ENCODE data around the gene CD80.

Gene CD80

DNA sequence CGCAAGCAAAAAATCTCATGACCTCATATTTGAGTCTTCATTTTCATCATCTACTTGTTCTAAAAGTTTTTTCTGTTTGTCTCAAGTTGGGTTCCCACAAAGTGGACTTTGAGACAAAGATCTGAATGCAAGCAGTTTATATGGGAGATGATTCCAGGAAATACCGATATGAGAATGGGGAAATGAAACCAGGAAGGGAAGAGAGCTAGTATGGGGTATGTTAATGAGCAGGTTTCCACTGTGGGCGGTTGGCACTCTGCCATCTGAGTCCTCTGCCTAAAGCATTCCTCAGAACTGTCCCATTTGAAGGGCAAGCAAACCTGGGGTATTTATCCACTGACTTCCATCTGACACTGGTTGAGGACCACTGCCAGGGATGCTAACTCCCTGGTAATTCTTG, 28.7 kb upstream of the CD80 start:
- Histone ChIP-seq H3K36me3 (peaks cover 0 to 5% (median 0%) of the 10 kb centered on the region in 11 experiments; a peak in 1 of 22 replicates), H3K4me3 (no peak overlapping the region; a peak in 1 of 20 replicates), H3K9ac (peak overlapping the region in 3 of 11 experiments; percentile 53 to 60 (median 53); a peak in 5 of 22 replicates), H3K4me1 (peaks cover 13 to 62% (median 24%) of the 10 kb centered on the region in 10 experiments), H4K20me1 (no peaks in the 10 kb centered on the region), H3K9me3 (replicated peaks in 1 of 11) (peaks cover 12 to 23% (median 18%) of the 10 kb centered on the region in 11 experiments; a peak in 21 of 22 replicates), H3K4me2 (peak overlapping the region; percentile 47 to 96 (median 69)), H3K27ac (peak overlapping the region in 7 of 11 experiments; percentile 26 to 75 (median 67); a peak in 13 of 22 replicates), H3K27me3 (no peaks in the 10 kb centered on the region)
- TF ChIP-seq Cebpa-rat (IDR thresholded peaks at IDR 0.05): no peak

DNA sequence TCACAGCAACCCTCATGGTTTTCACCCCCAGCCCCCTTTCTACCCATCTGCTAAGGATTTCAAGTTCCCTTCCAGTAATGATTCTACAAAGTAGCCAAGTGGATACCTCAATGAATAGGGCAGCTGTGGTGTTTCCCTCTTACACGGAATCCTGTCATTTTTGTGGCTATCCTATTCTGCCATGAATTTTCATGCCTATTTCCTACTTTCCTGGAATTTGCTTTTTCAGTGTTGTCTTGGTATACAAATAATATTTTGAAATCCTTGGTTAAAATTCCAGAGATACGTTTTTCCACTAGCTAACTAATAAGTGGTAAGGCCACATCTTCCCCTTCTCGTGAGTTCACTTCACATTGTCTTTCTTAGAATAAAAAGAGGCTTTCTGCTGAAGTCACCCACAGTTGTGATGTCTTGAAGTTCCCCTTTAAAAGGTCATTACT, 27.3 kb upstream of the CD80 start:
- peak overlapping the region in 1 of 11 experiments; percentile 60; a peak in 1 of 22 replicates for H3K9ac ChIP-seq
- H4K20me1 ChIP-seq: no peaks in the 10 kb centered on the region
- H3K4me1 ChIP-seq: peaks cover 13 to 75% (median 24%) of the 10 kb centered on the region in 10 experiments
- no peak overlapping the region for H3K4me3 ChIP-seq
- peak overlapping the region in 4 of 11 experiments; percentile 78 to 96 (median 89); a peak in 7 of 22 replicates for H3K4me2 ChIP-seq
- peak overlapping the region in 3 of 11 experiments; percentile 68 to 75 (median 72); a peak in 4 of 22 replicates for H3K27ac ChIP-seq
- H3K36me3 ChIP-seq: peaks cover 0 to 5% (median 0%) of the 10 kb centered on the region in 11 experiments; a peak in 1 of 22 replicates
- H3K9me3 ChIP-seq (replicated peaks in 1 of 11): peaks cover 12 to 23% (median 17%) of the 10 kb centered on the region in 11 experiments; a peak in 21 of 22 replicates
- TF ChIP-seq Cebpa-rat (IDR thresholded peaks at IDR 0.05): no peak
- H3K27me3 ChIP-seq: no peaks in the 10 kb centered on the region

DNA sequence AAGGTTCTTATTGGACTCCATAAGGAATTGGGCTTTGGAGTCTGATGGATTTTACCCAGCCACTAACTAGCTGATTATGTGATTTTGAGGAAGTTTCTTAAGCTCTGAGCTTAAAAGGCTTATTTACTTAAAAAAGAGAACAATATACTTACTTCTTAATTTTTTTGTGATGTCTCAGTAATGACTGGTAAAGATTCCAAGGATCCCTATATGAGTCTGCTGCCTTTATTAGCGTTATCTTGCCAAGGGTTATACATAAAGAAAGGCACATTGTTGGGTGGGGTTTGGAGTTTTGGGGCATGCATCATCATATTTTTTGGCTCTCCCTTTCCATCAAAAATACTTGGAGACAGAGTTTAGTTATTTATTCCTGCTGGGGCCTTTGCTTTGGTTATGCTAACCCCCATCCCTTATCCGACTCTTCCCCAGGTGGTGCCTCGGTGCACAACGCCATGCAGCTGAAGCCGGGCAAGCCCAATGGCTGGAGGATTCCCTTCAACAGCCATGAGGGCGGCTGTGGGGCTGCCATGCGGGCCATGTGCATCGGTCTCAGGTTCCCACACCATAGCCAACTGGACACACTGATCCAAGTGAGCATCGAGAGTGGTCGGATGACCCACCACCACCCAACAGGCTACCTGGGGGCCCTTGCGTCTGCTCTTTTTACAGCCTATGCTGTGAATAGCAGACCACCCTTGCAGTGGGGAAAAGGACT, 26.6 kb upstream of the CD80 start:
- H3K36me3 ChIP-seq: peaks cover 0 to 5% (median 0%) of the 10 kb centered on the region in 11 experiments; a peak in 1 of 22 replicates
- H3K27ac ChIP-seq: peak overlapping the region in 3 of 11 experiments; percentile 23 to 75 (median 68); a peak in 5 of 22 replicates
- no peak for TF ChIP-seq Cebpa-rat (IDR thresholded peaks at IDR 0.05)
- peaks cover 8 to 16% (median 12%) of the 10 kb centered on the region in 11 experiments; a peak in 21 of 22 replicates for H3K9me3 ChIP-seq (replicated peaks in 1 of 11)
- H3K4me3 ChIP-seq: no peak overlapping the region
- H3K4me1 ChIP-seq: peaks cover 13 to 79% (median 24%) of the 10 kb centered on the region in 10 experiments
- peak overlapping the region in 1 of 11 experiments; percentile 60; a peak in 1 of 22 replicates for H3K9ac ChIP-seq
- peaks cover 0 to 7% (median 0%) of the 10 kb centered on the region in 11 experiments; a peak in 3 of 22 replicates for H3K27me3 ChIP-seq
- peak overlapping the region in 3 of 11 experiments; percentile 89 to 96 (median 89); a peak in 6 of 22 replicates for H3K4me2 ChIP-seq
- no peaks in the 10 kb centered on the region for H4K20me1 ChIP-seq

DNA sequence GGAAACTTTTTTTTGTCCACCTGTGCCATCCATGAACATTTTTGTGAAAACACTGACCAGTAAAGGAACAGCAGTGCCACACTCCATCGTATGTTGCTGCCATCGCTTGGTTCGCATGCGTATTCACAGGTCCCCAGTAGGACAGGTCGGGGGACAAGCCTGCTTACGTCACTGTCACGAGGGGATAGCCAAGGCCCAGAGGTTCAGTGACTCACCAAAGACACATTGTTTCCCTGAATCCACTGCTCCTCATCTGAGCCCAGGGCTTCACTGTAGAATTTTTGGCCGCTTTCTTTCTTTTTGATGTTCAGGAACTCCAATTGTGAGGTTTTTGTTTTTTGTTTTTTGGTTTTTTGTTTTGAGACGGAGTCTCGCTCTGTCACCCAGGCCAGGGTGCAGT, 25.8 kb upstream of the CD80 start:
- Histone ChIP-seq H3K9me3 (replicated peaks in 1 of 11) (peaks cover under 1 to 8% (median 4%) of the 10 kb centered on the region in 11 experiments; a peak in 21 of 22 replicates), H3K9ac (no peak overlapping the region), H3K4me1 (peaks cover 13 to 82% (median 26%) of the 10 kb centered on the region in 10 experiments), H3K36me3 (peaks cover 0 to under 1% (median 0%) of the 10 kb centered on the region in 11 experiments; a peak in 1 of 22 replicates), H3K4me3 (no peak overlapping the region), H3K4me2 (peak overlapping the region in 3 of 11 experiments; percentile 89 to 96 (median 89); a peak in 6 of 22 replicates), H3K27me3 (peaks cover 5 to 15% (median 7%) of the 10 kb centered on the region in 11 experiments; a peak in 20 of 22 replicates), H4K20me1 (no peaks in the 10 kb centered on the region), H3K27ac (no peak overlapping the region)
- no peak for TF ChIP-seq Cebpa-rat (IDR thresholded peaks at IDR 0.05)

DNA sequence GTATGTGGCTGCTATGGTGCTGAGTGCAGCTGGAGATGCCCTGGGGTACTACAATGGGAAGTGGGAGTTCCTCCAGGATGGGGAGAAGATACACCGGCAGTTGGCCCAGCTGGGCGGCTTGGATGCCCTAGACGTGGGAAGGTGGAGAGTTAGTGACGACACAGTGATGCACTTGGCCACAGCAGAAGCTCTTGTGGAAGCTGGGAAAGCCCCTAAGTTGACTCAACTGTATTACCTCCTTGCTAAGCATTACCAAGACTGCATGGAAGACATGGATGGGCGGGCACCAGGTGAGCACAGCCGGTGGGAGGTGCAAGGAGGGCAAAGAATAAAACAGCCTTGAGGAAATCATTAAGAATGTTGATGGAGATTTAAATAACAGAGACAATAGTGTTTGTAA, 22.8 kb upstream of the CD80 start:
- no peak for TF ChIP-seq Cebpa-rat (IDR thresholded peaks at IDR 0.05)
- no peaks in the 10 kb centered on the region for H4K20me1 ChIP-seq
- H3K27ac ChIP-seq: no peak overlapping the region
- peak overlapping the region in 3 of 11 experiments; percentile 21 to 50 (median 47); a peak in 5 of 22 replicates for H3K4me2 ChIP-seq
- H3K9ac ChIP-seq: no peak overlapping the region
- H3K4me3 ChIP-seq: no peak overlapping the region
- H3K4me1 ChIP-seq: peaks cover 5 to 64% (median 14%) of the 10 kb centered on the region in 10 experiments; a peak in 16 of 20 replicates
- H3K9me3 ChIP-seq (replicated peaks in 1 of 11): peaks cover 0 to 10% (median 5%) of the 10 kb centered on the region in 11 experiments; a peak in 12 of 22 replicates
- H3K27me3 ChIP-seq: peaks cover 18 to 39% (median 32%) of the 10 kb centered on the region in 11 experiments
- H3K36me3 ChIP-seq: no peaks in the 10 kb centered on the region

DNA sequence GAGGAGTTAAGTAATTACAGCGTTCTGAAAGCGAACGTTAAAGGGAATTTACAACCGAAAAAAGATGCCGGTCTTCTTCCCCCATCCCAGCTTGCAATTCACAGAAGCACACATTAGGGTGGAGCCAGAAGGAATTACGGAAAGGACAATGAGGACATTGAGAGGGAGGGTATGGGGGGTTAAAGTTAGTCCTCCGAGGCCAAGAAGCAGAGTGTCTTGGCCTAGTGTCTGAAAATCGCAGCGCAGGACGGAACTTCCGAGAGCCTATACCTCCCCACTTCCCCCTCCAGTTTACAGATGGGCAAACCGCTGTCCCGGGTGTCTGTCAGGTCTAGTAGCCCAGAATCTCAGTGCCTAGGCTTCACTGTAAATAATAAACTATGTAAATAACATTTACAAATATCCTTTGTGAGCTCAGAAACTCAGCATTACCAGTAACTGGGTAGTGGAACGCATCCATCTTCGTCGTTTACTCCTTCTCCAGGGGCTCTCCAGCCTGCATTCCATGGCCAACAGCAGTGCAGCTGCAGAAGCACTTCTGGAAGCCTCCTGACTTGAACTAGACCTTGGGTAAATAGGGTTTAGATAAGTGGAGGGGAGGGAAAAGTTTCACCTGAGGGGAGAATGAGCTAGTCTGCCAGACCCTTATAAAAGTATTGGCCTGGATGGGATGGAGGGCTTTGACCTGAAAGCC, 20.8 kb upstream of the CD80 start:
- H3K9ac ChIP-seq: peak overlapping the region; percentile 18 to 76 (median 50); a peak in 19 of 22 replicates
- TF ChIP-seq Cebpa-rat (IDR thresholded peaks at IDR 0.05): no peak

DNA sequence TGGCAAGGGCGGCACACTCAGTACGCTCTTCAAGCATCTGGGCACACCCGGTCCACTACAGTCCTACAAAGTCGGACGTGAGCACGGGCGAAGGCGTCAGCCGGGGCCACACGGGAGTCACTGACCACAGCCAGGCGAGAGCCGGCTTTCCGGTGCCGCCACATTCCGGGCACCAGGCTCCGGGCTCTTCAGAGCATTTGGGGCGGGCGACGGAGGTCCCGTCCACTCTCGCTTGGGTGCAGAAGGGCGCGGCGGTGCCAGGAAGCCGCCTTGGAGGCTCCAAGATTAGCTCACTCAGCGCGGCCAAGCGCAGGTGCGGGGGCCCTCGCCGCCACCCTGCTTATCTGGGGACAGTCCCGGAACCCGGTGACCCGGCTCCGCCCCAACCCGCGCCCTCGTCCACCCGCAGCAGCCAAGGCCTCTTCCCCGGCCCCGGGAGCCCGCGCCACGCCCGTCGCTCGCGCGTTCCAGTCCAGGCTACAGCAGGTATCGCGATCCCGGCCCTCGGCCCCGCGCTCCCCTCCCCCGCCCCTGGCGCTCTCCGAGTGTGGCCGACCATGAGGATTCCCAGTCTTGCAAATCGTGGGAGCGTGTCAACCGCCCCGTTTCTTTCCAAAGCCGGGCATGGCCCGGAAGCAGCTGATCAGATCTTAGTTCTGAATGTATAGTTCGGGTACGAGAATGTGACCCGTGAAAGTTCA, 20.1 kb upstream of the CD80 start, which contains the start of gene ADPRH:
Gene ADPRH, plus strand, starts transcription at position 127 of the 701 bp plus-strand sequence. CDS start 2,678 bp downstream, outside the sequence.
- Histone ChIP-seq H3K4me1 (peaks cover 5 to 38% (median 14%) of the 10 kb centered on the region in 10 experiments; a peak in 16 of 20 replicates), H3K9ac (peak within 1 kb of the TSS; percentile 18 to 76 (median 50); a peak in 20 of 22 replicates), H3K4me2 (peak within 1 kb of the TSS; percentile 77 to 90 (median 85)), H3K4me3 (peak within 1 kb of the TSS; percentile 41 to 68 (median 57)), H4K20me1 (no peaks in the 10 kb centered on the region), H3K27ac (peak within 1 kb of the TSS in 7 of 11 experiments; percentile 5 to 75 (median 72); a peak in 14 of 22 replicates), H3K27me3 (peaks cover 18 to 39% (median 32%) of the 10 kb centered on the region in 11 experiments), H3K36me3 (no peaks in the 10 kb centered on the region), H3K9me3 (replicated peaks in 1 of 11) (peaks cover 0 to 10% (median 5%) of the 10 kb centered on the region in 11 experiments; a peak in 12 of 22 replicates)
- TF ChIP-seq Cebpa-rat (IDR thresholded peaks at IDR 0.05): no peak

More for the DNA sequence above, 20.8 kb upstream of the CD80 start:
- H3K4me1 ChIP-seq: peaks cover 5 to 45% (median 14%) of the 10 kb centered on the region in 10 experiments; a peak in 16 of 20 replicates
- no peaks in the 10 kb centered on the region for H3K36me3 ChIP-seq
- peak overlapping the region; percentile 77 to 90 (median 85) for H3K4me2 ChIP-seq
- H3K9me3 ChIP-seq (replicated peaks in 1 of 11): peaks cover 0 to 10% (median 5%) of the 10 kb centered on the region in 11 experiments; a peak in 12 of 22 replicates
- H3K27ac ChIP-seq: peak overlapping the region in 6 of 11 experiments; percentile 27 to 75 (median 72); a peak in 13 of 22 replicates
- peak overlapping the region; percentile 41 to 68 (median 57) for H3K4me3 ChIP-seq
- H4K20me1 ChIP-seq: no peaks in the 10 kb centered on the region
- H3K27me3 ChIP-seq: peaks cover 18 to 39% (median 32%) of the 10 kb centered on the region in 11 experiments
